HEK293 (cell line): ENCODE measurements around the gene INTS1.

Experiments
- FEZF1 ChIP-seq: fragments of 450-650 bp; formaldehyde crosslinking; IDR thresholded peaks from 2 replicates; pipeline ENCODE4 v1.5.1; 2016; ENCODE audit warnings: missing biosample characterization, missing genetic modification characterization
- HOXC10 ChIP-seq: sonication (generic); formaldehyde crosslinking; IDR thresholded peaks from 2 replicates; pipeline ENCODE4 v1.8.1; 2023; ENCODE audit warnings: mild to moderate bottlenecking, missing genetic modification reagents
- SALL2 ChIP-seq: fragments of 450-650 bp; formaldehyde crosslinking; IDR thresholded peaks from 2 replicates; pipeline ENCODE4 v1.5.0; 2017; ENCODE audit warnings: missing biosample characterization, mild to moderate bottlenecking, missing genetic modification characterization, borderline replicate concordance
- SP2 ChIP-seq: fragments of 450-650 bp; formaldehyde crosslinking; IDR thresholded peaks from 2 replicates; pipeline ENCODE4 v1.5.1; 2016; ENCODE audit warnings: missing biosample characterization, missing genetic modification characterization
- ZFP69B ChIP-seq: fragments of 450-650 bp; formaldehyde crosslinking; IDR thresholded peaks from 2 replicates; pipeline ENCODE4 v1.5.1; 2016; ENCODE audit warnings: missing biosample characterization, missing genetic modification characterization
- ZNF133 ChIP-seq: fragments of 450-650 bp; formaldehyde crosslinking; IDR thresholded peaks from 2 replicates; pipeline ENCODE4 v1.5.1; 2016; ENCODE audit warnings: missing biosample characterization, missing genetic modification characterization
- ZNF174 ChIP-seq: fragments of 450-650 bp; formaldehyde crosslinking; IDR thresholded peaks from 2 replicates; pipeline ENCODE4 v1.5.0; 2017; ENCODE audit warnings: missing biosample characterization, mild to moderate bottlenecking, missing genetic modification characterization
- ZNF19 ChIP-seq: fragments of 450-650 bp; formaldehyde crosslinking; IDR thresholded peaks from 2 replicates; pipeline ENCODE4; 2016; ENCODE audit warnings: missing biosample characterization, missing genetic modification characterization, low read depth
- ZNF223 ChIP-seq: fragments of 450-650 bp; formaldehyde crosslinking; IDR thresholded peaks from 2 replicates; pipeline ENCODE4 v1.5.1; 2016; ENCODE audit warnings: missing biosample characterization, missing genetic modification characterization
- ZNF23 ChIP-seq: fragments of 450-650 bp; formaldehyde crosslinking; IDR thresholded peaks from 2 replicates; pipeline ENCODE4 v1.5.1; 2016; ENCODE audit warnings: missing biosample characterization, missing genetic modification characterization, borderline replicate concordance
- ZNF248 ChIP-seq: fragments of 450-650 bp; formaldehyde crosslinking; IDR thresholded peaks from 2 replicates; pipeline ENCODE4 v1.5.1; 2017; ENCODE audit warnings: missing biosample characterization, missing genetic modification characterization
- ZNF324 ChIP-seq: fragments of 450-650 bp; formaldehyde crosslinking; IDR thresholded peaks from 2 replicates; pipeline ENCODE4 v1.5.1; 2016; ENCODE audit warnings: missing biosample characterization, missing genetic modification characterization
- ZNF48 ChIP-seq: fragments of 450-650 bp; formaldehyde crosslinking; IDR thresholded peaks from 2 replicates; pipeline ENCODE4 v1.5.1; 2016; ENCODE audit warnings: missing biosample characterization, missing genetic modification characterization
- ZNF549 ChIP-seq: fragments of 450-650 bp; IDR thresholded peaks from 2 replicates; pipeline ENCODE4 v1.5.1; 2018; ENCODE audit warnings: missing biosample characterization, missing genetic modification characterization, mild to moderate bottlenecking, inconsistent platforms, moderate library complexity
- ZNF600 ChIP-seq: fragments of 450-650 bp; formaldehyde crosslinking; IDR thresholded peaks from 2 replicates; pipeline ENCODE4 v1.5.1; 2016; ENCODE audit warnings: missing biosample characterization, missing genetic modification characterization
- ZNF621 ChIP-seq: fragments of 450-650 bp; formaldehyde crosslinking; IDR thresholded peaks from 2 replicates; pipeline ENCODE4 v1.5.1; 2017; ENCODE audit warnings: missing biosample characterization, missing genetic modification characterization
- ZNF654 ChIP-seq: fragments of 450-650 bp; formaldehyde crosslinking; IDR thresholded peaks from 2 replicates; pipeline ENCODE4 v1.5.1; 2016; ENCODE audit warnings: low read depth, missing biosample characterization, missing genetic modification characterization
- ZNF785 ChIP-seq: fragments of 450-650 bp; formaldehyde crosslinking; IDR thresholded peaks from 2 replicates; pipeline ENCODE4 v1.5.1; 2016; ENCODE audit warnings: missing biosample characterization, missing genetic modification characterization
- TF ChIP-seq, protein P1 (sequence below): fragments of 450-650 bp; formaldehyde crosslinking; IDR thresholded peaks from 2 replicates; pipeline ENCODE4 v1.5.1; 2017; ENCODE audit warnings: missing biosample characterization, missing genetic modification characterization
- TF ChIP-seq, protein P2 (sequence below): fragments of 450-650 bp; formaldehyde crosslinking; conservative IDR thresholded peaks from 2 replicates; pipeline ENCODE4 v1.5.1; 2016; ENCODE audit warnings: low read depth, missing biosample characterization, missing genetic modification characterization
- TF ChIP-seq, protein P3 (sequence below): fragments of 450-650 bp; formaldehyde crosslinking; IDR thresholded peaks from 2 replicates; pipeline ENCODE4 v1.5.1; 2017; ENCODE audit warnings: missing biosample characterization, missing genetic modification characterization
- TF ChIP-seq, protein P4 (sequence below): fragments of 450-650 bp; formaldehyde crosslinking; IDR thresholded peaks from 2 replicates; pipeline ENCODE4 v1.5.1; 2017; ENCODE audit warnings: missing biosample characterization, missing genetic modification characterization
- TF ChIP-seq, protein P5 (sequence below): fragments of 450-650 bp; formaldehyde crosslinking; conservative IDR thresholded peaks from 2 replicates; pipeline ENCODE4 v1.5.1; 2016; ENCODE audit warnings: low read depth, missing biosample characterization, missing genetic modification characterization
- TF ChIP-seq, protein P6 (sequence below): fragments of 450-650 bp; formaldehyde crosslinking; IDR thresholded peaks from 2 replicates; pipeline ENCODE4 v1.5.1; 2017; ENCODE audit warnings: missing biosample characterization, mild to moderate bottlenecking, missing genetic modification characterization, moderate library complexity

Gene INTS1

DNA sequence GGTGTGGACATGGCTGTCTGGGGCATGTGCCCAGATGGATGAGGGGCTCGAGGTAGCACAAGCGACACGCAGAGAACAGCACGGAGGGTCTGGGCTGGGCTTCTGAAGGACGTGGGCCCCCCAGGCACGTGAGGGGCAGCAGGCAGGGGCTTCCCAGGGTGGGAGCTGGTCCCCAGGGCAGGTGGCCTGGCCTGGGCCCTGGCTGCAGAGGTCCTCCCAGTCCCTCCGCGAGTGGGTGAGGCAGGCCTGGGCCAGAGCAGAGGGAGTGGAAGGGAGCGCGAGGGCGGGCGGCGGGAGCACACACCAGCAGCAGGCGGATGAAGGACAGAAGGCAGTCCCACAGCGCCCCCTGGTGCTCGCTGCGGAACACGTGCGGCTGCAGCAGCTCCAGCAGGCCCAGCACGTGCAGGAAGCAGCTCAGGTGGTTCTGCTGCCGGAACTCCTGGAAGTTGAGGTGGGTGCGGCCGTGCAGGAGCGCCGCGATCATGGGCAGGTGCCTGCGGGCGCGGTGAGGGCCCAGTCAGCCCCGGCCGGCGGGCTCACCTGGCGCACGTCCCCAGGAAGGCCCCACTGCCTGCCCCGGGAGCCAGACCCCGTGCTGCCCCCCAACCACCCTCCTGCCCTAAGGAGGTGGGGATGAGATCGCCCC, 30.2 kb downstream of the INTS1 start (continued):
- no peak for TF ChIP-seq SALL2 (tag by site-specific recombination)
- TF ChIP-seq, protein P1, sequence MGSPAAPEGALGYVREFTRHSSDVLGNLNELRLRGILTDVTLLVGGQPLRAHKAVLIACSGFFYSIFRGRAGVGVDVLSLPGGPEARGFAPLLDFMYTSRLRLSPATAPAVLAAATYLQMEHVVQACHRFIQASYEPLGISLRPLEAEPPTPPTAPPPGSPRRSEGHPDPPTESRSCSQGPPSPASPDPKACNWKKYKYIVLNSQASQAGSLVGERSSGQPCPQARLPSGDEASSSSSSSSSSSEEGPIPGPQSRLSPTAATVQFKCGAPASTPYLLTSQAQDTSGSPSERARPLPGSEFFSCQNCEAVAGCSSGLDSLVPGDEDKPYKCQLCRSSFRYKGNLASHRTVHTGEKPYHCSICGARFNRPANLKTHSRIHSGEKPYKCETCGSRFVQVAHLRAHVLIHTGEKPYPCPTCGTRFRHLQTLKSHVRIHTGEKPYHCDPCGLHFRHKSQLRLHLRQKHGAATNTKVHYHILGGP (tag by site-specific recombination) = no peak
- TF ChIP-seq ZFP69B = no peak
- no peak for TF ChIP-seq ZNF248
- TF ChIP-seq, protein P2, sequence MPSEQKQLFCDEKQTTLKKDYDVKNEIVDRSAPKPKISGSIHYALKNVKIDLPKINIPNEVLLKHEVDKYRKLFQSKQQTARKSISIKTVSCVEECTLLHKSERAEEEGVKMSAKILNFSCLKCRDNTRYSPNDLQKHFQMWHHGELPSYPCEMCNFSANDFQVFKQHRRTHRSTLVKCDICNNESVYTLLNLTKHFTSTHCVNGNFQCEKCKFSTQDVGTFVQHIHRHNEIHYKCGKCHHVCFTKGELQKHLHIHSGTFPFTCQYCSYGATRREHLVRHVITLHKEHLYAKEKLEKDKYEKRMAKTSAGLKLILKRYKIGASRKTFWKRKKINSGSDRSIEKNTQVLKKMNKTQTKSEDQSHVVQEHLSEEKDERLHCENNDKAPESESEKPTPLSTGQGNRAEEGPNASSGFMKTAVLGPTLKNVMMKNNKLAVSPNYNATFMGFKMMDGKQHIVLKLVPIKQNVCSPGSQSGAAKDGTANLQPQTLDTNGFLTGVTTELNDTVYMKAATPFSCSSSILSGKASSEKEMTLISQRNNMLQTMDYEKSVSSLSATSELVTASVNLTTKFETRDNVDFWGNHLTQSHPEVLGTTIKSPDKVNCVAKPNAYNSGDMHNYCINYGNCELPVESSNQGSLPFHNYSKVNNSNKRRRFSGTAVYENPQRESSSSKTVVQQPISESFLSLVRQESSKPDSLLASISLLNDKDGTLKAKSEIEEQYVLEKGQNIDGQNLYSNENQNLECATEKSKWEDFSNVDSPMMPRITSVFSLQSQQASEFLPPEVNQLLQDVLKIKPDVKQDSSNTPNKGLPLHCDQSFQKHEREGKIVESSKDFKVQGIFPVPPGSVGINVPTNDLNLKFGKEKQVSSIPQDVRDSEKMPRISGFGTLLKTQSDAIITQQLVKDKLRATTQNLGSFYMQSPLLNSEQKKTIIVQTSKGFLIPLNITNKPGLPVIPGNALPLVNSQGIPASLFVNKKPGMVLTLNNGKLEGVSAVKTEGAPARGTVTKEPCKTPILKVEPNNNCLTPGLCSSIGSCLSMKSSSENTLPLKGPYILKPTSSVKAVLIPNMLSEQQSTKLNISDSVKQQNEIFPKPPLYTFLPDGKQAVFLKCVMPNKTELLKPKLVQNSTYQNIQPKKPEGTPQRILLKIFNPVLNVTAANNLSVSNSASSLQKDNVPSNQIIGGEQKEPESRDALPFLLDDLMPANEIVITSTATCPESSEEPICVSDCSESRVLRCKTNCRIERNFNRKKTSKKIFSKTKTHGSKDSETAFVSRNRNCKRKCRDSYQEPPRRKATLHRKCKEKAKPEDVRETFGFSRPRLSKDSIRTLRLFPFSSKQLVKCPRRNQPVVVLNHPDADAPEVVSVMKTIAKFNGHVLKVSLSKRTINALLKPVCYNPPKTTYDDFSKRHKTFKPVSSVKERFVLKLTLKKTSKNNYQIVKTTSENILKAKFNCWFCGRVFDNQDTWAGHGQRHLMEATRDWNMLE (tag by site-specific recombination) = no peak
- no peak for TF ChIP-seq FEZF1 (tag by site-specific recombination)
- no peak for TF ChIP-seq ZNF621 (tag by site-specific recombination)
- TF ChIP-seq, protein P3, sequence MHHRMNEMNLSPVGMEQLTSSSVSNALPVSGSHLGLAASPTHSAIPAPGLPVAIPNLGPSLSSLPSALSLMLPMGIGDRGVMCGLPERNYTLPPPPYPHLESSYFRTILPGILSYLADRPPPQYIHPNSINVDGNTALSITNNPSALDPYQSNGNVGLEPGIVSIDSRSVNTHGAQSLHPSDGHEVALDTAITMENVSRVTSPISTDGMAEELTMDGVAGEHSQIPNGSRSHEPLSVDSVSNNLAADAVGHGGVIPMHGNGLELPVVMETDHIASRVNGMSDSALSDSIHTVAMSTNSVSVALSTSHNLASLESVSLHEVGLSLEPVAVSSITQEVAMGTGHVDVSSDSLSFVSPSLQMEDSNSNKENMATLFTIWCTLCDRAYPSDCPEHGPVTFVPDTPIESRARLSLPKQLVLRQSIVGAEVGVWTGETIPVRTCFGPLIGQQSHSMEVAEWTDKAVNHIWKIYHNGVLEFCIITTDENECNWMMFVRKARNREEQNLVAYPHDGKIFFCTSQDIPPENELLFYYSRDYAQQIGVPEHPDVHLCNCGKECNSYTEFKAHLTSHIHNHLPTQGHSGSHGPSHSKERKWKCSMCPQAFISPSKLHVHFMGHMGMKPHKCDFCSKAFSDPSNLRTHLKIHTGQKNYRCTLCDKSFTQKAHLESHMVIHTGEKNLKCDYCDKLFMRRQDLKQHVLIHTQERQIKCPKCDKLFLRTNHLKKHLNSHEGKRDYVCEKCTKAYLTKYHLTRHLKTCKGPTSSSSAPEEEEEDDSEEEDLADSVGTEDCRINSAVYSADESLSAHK (tag by site-specific recombination) = no peak
- TF ChIP-seq HOXC10 = no peak
- peak; percentile 61 for TF ChIP-seq ZNF654
- no peak for TF ChIP-seq ZNF19 (tag by site-specific recombination)
- no peak for TF ChIP-seq ZNF549 (tag by site-specific recombination)
- no peak for TF ChIP-seq ZNF23
- no peak for TF ChIP-seq ZNF174 (tag by site-specific recombination)
- TF ChIP-seq ZNF223 (tag by site-specific recombination) = no peak
- no peak for TF ChIP-seq ZNF324 (tag by site-specific recombination)
- TF ChIP-seq ZNF785 (tag by site-specific recombination) = no peak
- TF ChIP-seq, protein P4, sequence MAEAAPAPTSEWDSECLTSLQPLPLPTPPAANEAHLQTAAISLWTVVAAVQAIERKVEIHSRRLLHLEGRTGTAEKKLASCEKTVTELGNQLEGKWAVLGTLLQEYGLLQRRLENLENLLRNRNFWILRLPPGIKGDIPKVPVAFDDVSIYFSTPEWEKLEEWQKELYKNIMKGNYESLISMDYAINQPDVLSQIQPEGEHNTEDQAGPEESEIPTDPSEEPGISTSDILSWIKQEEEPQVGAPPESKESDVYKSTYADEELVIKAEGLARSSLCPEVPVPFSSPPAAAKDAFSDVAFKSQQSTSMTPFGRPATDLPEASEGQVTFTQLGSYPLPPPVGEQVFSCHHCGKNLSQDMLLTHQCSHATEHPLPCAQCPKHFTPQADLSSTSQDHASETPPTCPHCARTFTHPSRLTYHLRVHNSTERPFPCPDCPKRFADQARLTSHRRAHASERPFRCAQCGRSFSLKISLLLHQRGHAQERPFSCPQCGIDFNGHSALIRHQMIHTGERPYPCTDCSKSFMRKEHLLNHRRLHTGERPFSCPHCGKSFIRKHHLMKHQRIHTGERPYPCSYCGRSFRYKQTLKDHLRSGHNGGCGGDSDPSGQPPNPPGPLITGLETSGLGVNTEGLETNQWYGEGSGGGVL (tag by site-specific recombination) = no peak
- TF ChIP-seq ZNF133 = no peak
- no peak for TF ChIP-seq SP2
- no peak for TF ChIP-seq ZNF48 (tag by site-specific recombination)
- peak; percentile 76 for TF ChIP-seq ZNF600
- TF ChIP-seq, protein P5, sequence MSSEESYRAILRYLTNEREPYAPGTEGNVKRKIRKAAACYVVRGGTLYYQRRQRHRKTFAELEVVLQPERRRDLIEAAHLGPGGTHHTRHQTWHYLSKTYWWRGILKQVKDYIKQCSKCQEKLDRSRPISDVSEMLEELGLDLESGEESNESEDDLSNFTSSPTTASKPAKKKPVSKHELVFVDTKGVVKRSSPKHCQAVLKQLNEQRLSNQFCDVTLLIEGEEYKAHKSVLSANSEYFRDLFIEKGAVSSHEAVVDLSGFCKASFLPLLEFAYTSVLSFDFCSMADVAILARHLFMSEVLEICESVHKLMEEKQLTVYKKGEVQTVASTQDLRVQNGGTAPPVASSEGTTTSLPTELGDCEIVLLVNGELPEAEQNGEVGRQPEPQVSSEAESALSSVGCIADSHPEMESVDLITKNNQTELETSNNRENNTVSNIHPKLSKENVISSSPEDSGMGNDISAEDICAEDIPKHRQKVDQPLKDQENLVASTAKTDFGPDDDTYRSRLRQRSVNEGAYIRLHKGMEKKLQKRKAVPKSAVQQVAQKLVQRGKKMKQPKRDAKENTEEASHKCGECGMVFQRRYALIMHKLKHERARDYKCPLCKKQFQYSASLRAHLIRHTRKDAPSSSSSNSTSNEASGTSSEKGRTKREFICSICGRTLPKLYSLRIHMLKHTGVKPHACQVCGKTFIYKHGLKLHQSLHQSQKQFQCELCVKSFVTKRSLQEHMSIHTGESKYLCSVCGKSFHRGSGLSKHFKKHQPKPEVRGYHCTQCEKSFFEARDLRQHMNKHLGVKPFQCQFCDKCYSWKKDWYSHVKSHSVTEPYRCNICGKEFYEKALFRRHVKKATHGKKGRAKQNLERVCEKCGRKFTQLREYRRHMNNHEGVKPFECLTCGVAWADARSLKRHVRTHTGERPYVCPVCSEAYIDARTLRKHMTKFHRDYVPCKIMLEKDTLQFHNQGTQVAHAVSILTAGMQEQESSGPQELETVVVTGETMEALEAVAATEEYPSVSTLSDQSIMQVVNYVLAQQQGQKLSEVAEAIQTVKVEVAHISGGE (tag by site-specific recombination) = no peak
- TF ChIP-seq, protein P6, sequence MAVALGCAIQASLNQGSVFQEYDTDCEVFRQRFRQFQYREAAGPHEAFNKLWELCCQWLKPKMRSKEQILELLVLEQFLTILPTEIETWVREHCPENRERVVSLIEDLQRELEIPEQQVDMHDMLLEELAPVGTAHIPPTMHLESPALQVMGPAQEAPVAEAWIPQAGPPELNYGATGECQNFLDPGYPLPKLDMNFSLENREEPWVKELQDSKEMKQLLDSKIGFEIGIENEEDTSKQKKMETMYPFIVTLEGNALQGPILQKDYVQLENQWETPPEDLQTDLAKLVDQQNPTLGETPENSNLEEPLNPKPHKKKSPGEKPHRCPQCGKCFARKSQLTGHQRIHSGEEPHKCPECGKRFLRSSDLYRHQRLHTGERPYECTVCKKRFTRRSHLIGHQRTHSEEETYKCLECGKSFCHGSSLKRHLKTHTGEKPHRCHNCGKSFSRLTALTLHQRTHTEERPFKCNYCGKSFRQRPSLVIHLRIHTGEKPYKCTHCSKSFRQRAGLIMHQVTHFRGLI (tag by site-specific recombination) = no peak
